Uterus (tissue), 2 donors: ENCODE results near the gene HNRNPA1L2.
"Not testable (repeated sequence)": the region's sequence is repeated elsewhere in the genome, so short reads cannot be mapped to it uniquely, and the experiment has no call there.

Experiments used
- CTCF ChIP-seq, 4 experiments: fragments of 200-600 bp in 2 of 4; fragments of 450-650 bp in 2 of 4; sonication (generic) in 2 of 4; IDR thresholded peaks; one replicate each; pipeline ENCODE4 v1.5.1; 2016 to 2019; ENCODE audit warnings: antibody characterized with exemption in 4 of 4, mild to moderate bottlenecking in 2 of 4, moderate library complexity in 1 of 4
- POLR2A ChIP-seq, 2 donors: fragments of 450-650 bp; IDR thresholded peaks; one replicate each; pipeline ENCODE4 v1.6.1; 2016; ENCODE audit warnings: antibody characterized with exemption in 2 of 2, mild to moderate bottlenecking in 1 of 2, moderate library complexity in 1 of 2

- TF ChIP-seq POLR2A, CTCF (IDR thresholded peaks at IDR 0.05): not testable (repeated sequence)
These were observed 48.4 kb upstream of the HNRNPA1L2 start for GRCh38 chr13:52593812-52594211.
